HepG2 (cell line): ENCODE measurements around the gene SPAG6. TPM values are rescaled to one million over a fixed set of nuclear protein-coding genes. Genes with fewer than 3 reads are reported as not detected.
A peak's percentile ranks its signal among the peaks of the same experiment; 100 is the strongest.

Experiments
- ATF1 ChIP-seq: IDR thresholded peaks from 2 replicates; pipeline ENCODE4 v1.6.1; 2016; ENCODE audit warnings: mild to moderate bottlenecking, control low read depth
- HDAC6 ChIP-seq: fragments of 200-600 bp; sonication (generic); IDR thresholded peaks from 2 replicates; pipeline ENCODE4 v1.7.0; 2017; ENCODE audit warnings: mild to moderate bottlenecking, antibody characterized with exemption, low read length, low read depth
- KDM3A ChIP-seq: IDR thresholded peaks from 2 replicates; pipeline ENCODE4 v1.6.1; 2018; ENCODE audit warnings: low read depth, missing compliant biosample characterization
- POGZ ChIP-seq: sonication (generic); formaldehyde crosslinking; IDR thresholded peaks from 2 replicates; pipeline ENCODE4 v1.4.0; 2020; ENCODE audit warnings: mild to moderate bottlenecking, missing genetic modification reagents
- PRPF4 ChIP-seq: fragments of 200-400 bp; formaldehyde crosslinking; IDR thresholded peaks from 2 replicates; pipeline ENCODE4 v1.6.1; 2016; ENCODE audit warnings: low read length, low read depth; ENCODE audit not compliant: poor library complexity, severe bottlenecking
- REPIN1 ChIP-seq: sonication (generic); formaldehyde crosslinking; IDR thresholded peaks from 2 replicates; pipeline ENCODE4 v1.8.0; 2022; ENCODE audit warnings: missing genetic modification reagents, low read depth, mild to moderate bottlenecking, borderline replicate concordance
- RFXAP ChIP-seq: sonication (generic); formaldehyde crosslinking; IDR thresholded peaks from 2 replicates; pipeline ENCODE4 v1.4.0; 2020; ENCODE audit warnings: missing genetic modification reagents, borderline replicate concordance
- SUZ12 ChIP-seq: fragments of 150-350 bp; IDR thresholded peaks from 2 replicates; pipeline ENCODE4 v1.6.1; 2014; ENCODE audit warnings: low read depth, low read length
- XBP1 ChIP-seq: sonication (generic); formaldehyde crosslinking; IDR thresholded peaks from 2 replicates; pipeline ENCODE4 v1.5.0; 2020; ENCODE audit warnings: missing genetic modification reagents
- ZNF235 ChIP-seq: sonication (generic); formaldehyde crosslinking; IDR thresholded peaks from 2 replicates; pipeline ENCODE4 v1.8.1; 2023; ENCODE audit warnings: mild to moderate bottlenecking, missing genetic modification reagents, borderline replicate concordance
- ZNF256 ChIP-seq: sonication (generic); formaldehyde crosslinking; conservative IDR thresholded peaks from 2 replicates; pipeline ENCODE4 v1.4.0; 2020; ENCODE audit warnings: missing genetic modification reagents
- ZNF543 ChIP-seq: sonication (generic); formaldehyde crosslinking; IDR thresholded peaks from 2 replicates; pipeline ENCODE4 v1.4.0; 2020; ENCODE audit warnings: mild to moderate bottlenecking, missing genetic modification reagents
- ZNF841 ChIP-seq: sonication (generic); formaldehyde crosslinking; IDR thresholded peaks from 2 replicates; pipeline ENCODE4 v1.8.1; 2023; ENCODE audit warnings: missing genetic modification reagents, borderline replicate concordance
- ZSCAN25 ChIP-seq: sonication (generic); formaldehyde crosslinking; IDR thresholded peaks from 2 replicates; pipeline ENCODE4 v1.8.0; 2022; ENCODE audit warnings: mild to moderate bottlenecking, missing genetic modification reagents
- polyA plus RNA-seq, 8 experiments: library from polyadenylated mRNA; depleted of rRNA in 3 of 8; stranded (reverse) in 7 of 8; unstranded in 1 of 8; fragments of >200 nt; fragmentation: Illumina TruSeq in 4 of 8; extraction: Trizol in 4 of 8; gene quantifications; 2 replicates each; pipeline versions ENCODE4 v1.2.1 to v1.2.3, GENCODE V29; 2011 to 2016; ENCODE audit warnings: low read depth in 4 of 8, missing spikeins in 1 of 8, mixed read lengths in 1 of 8; ENCODE audit not compliant: insufficient read depth in 1 of 8
- total RNA-seq, 5 experiments: library from RNA; depleted of rRNA; stranded (reverse); fragments of >200 nt; fragmentation: Illumina TruSeq; extraction: Trizol; gene quantifications; 2 replicates each; pipeline ENCODE4 v1.2.3, GENCODE V29; 2016; ENCODE audit warnings: low read depth in 1 of 5
- TF ChIP-seq, protein P1 (sequence below): sonication (generic); formaldehyde crosslinking; IDR thresholded peaks from 2 replicates; pipeline ENCODE4 v1.4.0; 2020; ENCODE audit warnings: mild to moderate bottlenecking, missing genetic modification reagents
- TF ChIP-seq, protein P2 (sequence below): sonication (generic); formaldehyde crosslinking; IDR thresholded peaks from 2 replicates; pipeline ENCODE4 v1.4.0; 2020; ENCODE audit warnings: missing genetic modification reagents
- TF ChIP-seq, protein P3 (sequence below): sonication (generic); formaldehyde crosslinking; IDR thresholded peaks from 2 replicates; pipeline ENCODE4 v1.4.0; 2020; ENCODE audit warnings: missing genetic modification reagents
- TF ChIP-seq, protein P4 (sequence below): sonication (generic); formaldehyde crosslinking; IDR thresholded peaks from 2 replicates; pipeline ENCODE4 v1.8.1; 2023; ENCODE audit warnings: mild to moderate bottlenecking, moderate library complexity, missing genetic modification reagents

SPAG6 gene
- total and polyA plus RNA-seq, 2 of the 13 experiments (the other 11 are each of a cell fraction or from before 2014, with no cell fraction given): not detected

DNA sequence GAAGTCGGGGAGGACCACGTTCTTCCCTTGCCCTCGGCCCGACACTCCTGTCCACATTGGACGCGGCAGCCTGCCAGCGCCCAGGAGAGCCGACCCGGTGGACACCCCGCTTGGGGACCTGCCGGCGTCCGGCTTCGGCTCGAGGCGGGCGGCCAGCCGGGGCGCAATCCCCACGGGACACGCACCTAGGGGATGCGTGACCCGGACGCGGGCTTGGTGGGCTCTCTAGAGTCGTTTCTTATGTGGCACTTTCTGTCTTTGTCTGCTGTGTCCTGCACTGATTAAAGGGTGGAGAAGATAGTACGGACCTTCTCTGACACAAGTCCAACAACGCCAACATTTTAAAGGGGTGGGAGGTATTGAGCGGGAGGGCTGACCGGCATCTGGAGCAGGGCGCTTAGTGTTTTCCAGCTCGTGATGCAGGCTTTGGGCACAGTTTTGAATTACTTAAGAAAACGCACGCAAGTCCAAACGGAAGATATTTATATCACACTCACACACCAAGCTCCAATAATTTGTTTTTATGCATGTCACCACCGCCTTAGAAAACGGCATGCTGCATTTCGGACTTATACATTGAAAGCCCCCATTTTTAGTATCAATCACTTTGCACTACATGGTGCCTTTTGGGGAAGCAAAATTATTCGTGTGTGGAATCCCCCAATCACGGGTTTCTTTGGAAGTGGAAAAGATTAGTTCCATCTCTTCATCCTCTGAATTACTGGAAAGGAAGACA lies 3.9 kb upstream of the SPAG6 start (continued):
- TF ChIP-seq, protein P1, sequence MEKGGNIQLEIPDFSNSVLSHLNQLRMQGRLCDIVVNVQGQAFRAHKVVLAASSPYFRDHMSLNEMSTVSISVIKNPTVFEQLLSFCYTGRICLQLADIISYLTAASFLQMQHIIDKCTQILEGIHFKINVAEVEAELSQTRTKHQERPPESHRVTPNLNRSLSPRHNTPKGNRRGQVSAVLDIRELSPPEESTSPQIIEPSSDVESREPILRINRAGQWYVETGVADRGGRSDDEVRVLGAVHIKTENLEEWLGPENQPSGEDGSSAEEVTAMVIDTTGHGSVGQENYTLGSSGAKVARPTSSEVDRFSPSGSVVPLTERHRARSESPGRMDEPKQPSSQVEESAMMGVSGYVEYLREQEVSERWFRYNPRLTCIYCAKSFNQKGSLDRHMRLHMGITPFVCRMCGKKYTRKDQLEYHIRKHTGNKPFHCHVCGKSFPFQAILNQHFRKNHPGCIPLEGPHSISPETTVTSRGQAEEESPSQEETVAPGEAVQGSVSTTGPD (CRISPR knock-in tag): no peak
- TF ChIP-seq ZNF235 (CRISPR knock-in tag) (0 out of 2 replicates have a peak, but pooled peaks have one; percentile 42), ZNF543 (no peak; the same call in 1 of the 2 replicates), POGZ (CRISPR knock-in tag) (0 out of 2 replicates have a peak, but pooled peaks have one; percentile 21), HDAC6 (no peak), SUZ12 (no peak), ZNF256 (CRISPR knock-in tag) (no peak), RFXAP (no peak), PRPF4 (no peak), KDM3A (CRISPR knock-in tag) (no peak), ZSCAN25 (CRISPR knock-in tag) (no peak), XBP1 (CRISPR knock-in tag) (no peak), ATF1 (no peak), REPIN1 (CRISPR knock-in tag) (no peak), ZNF841 (CRISPR knock-in tag) (no peak)
- TF ChIP-seq, protein P2, sequence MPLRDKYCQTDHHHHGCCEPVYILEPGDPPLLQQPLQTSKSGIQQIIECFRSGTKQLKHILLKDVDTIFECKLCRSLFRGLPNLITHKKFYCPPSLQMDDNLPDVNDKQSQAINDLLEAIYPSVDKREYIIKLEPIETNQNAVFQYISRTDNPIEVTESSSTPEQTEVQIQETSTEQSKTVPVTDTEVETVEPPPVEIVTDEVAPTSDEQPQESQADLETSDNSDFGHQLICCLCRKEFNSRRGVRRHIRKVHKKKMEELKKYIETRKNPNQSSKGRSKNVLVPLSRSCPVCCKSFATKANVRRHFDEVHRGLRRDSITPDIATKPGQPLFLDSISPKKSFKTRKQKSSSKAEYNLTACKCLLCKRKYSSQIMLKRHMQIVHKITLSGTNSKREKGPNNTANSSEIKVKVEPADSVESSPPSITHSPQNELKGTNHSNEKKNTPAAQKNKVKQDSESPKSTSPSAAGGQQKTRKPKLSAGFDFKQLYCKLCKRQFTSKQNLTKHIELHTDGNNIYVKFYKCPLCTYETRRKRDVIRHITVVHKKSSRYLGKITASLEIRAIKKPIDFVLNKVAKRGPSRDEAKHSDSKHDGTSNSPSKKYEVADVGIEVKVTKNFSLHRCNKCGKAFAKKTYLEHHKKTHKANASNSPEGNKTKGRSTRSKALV (CRISPR knock-in tag): no peak
- TF ChIP-seq, protein P3, sequence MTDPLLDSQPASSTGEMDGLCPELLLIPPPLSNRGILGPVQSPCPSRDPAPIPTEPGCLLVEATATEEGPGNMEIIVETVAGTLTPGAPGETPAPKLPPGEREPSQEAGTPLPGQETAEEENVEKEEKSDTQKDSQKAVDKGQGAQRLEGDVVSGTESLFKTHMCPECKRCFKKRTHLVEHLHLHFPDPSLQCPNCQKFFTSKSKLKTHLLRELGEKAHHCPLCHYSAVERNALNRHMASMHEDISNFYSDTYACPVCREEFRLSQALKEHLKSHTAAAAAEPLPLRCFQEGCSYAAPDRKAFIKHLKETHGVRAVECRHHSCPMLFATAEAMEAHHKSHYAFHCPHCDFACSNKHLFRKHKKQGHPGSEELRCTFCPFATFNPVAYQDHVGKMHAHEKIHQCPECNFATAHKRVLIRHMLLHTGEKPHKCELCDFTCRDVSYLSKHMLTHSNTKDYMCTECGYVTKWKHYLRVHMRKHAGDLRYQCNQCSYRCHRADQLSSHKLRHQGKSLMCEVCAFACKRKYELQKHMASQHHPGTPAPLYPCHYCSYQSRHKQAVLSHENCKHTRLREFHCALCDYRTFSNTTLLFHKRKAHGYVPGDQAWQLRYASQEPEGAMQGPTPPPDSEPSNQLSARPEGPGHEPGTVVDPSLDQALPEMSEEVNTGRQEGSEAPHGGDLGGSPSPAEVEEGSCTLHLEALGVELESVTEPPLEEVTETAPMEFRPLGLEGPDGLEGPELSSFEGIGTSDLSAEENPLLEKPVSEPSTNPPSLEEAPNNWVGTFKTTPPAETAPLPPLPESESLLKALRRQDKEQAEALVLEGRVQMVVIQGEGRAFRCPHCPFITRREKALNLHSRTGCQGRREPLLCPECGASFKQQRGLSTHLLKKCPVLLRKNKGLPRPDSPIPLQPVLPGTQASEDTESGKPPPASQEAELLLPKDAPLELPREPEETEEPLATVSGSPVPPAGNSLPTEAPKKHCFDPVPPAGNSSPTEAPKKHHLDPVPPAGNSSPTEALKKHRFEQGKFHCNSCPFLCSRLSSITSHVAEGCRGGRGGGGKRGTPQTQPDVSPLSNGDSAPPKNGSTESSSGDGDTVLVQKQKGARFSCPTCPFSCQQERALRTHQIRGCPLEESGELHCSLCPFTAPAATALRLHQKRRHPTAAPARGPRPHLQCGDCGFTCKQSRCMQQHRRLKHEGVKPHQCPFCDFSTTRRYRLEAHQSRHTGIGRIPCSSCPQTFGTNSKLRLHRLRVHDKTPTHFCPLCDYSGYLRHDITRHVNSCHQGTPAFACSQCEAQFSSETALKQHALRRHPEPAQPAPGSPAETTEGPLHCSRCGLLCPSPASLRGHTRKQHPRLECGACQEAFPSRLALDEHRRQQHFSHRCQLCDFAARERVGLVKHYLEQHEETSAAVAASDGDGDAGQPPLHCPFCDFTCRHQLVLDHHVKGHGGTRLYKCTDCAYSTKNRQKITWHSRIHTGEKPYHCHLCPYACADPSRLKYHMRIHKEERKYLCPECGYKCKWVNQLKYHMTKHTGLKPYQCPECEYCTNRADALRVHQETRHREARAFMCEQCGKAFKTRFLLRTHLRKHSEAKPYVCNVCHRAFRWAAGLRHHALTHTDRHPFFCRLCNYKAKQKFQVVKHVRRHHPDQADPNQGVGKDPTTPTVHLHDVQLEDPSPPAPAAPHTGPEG (CRISPR knock-in tag): peak; percentile 15; the same call in 1 of the 2 replicates
- TF ChIP-seq, protein P4, sequence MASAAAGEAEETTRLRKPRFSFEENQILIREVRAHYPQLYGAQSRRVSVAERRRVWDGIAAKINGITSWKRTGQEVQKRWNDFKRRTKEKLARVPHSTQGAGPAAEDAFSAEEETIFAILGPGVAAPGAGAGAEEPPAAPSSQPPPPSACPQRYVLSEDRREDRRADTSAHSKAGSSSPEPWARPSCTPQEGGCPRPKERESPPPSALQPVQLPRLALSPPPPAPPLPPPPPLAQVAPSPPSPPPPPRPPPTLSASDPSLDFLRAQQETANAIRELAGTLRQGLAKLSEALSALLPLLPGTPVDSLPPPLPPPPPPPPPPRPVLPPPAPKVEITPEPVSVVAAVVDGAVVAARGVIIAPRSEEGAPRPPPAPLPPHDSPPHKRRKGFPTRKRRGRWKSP (CRISPR knock-in tag): 0 out of 2 replicates have a peak, but pooled peaks have one; percentile 9
